ENCODE data around the gene ISOC2.
"Not testable (repeated sequence)": the region's sequence is repeated elsewhere in the genome, so short reads cannot be mapped to it uniquely, and the experiment has no call there.

- not testable (repeated sequence) for TF ChIP-seq CTCF (IDR thresholded peaks at IDR 0.05; ENCODE audit: insufficient read depth, low read depth, low read length); EZH2 (IDR thresholded peaks at IDR 0.05; ENCODE audit: insufficient read depth, low read length)
Observed at GRCh38 chr19:55448175-55448490, 13.3 kb downstream of the ISOC2 start.

Measured in astrocyte (in vitro differentiated cells and primary cell).